Activated T-cell treated with anti-CD3 and anti-CD28 coated beads, Interleukin-2, amount 50 U/mL, for 72 hours (primary cell): ENCODE data around the gene RPAP3. TPM values are rescaled to one million over a fixed set of nuclear protein-coding genes. Genes with fewer than 3 reads are reported as not detected.
"Not testable (repeated sequence)": the region's sequence is repeated elsewhere in the genome, so short reads cannot be mapped to it uniquely, and the experiment has no call there.

Experiments
- ATAC-seq, 2 donors: fragments of 150-1000 bp; cut with Tn5 transposase; replicated peaks in 1 of 2; 2 replicates each; pipeline ENCODE4 v1.10.0; 2021; ENCODE audit warnings: moderate library complexity in 2 of 2, mild to moderate bottlenecking in 1 of 2
- DNase-seq, 2 donors: peaks; one replicate each; pipeline ENCODE4 v3.0.0; 2021 to 2022; ENCODE audit warnings: mixed read lengths in 1 of 2
- H3K27ac Mint-ChIP-seq: one replicate; pipeline ENCODE4 v1.8.0; 2022; ENCODE audit warnings: mild to moderate bottlenecking, moderate library complexity, mixed read lengths
- H3K27me3 Mint-ChIP-seq: one replicate; pipeline ENCODE4 v1.8.0; 2022; ENCODE audit warnings: low read depth, mixed read lengths
- H3K36me3 Mint-ChIP-seq, 2 donors: one replicate each; pipeline ENCODE4 v1.8.0; 2022; ENCODE audit warnings: mixed read lengths in 2 of 2, mild to moderate bottlenecking in 1 of 2; ENCODE audit not compliant: insufficient read depth in 2 of 2
- H3K4me1 Mint-ChIP-seq: one replicate; pipeline ENCODE4 v1.8.0; 2022; ENCODE audit warnings: low read depth, mixed read lengths
- H3K4me3 Mint-ChIP-seq, 2 donors: one replicate each; pipeline ENCODE4 v1.8.0; 2022; ENCODE audit warnings: mild to moderate bottlenecking in 2 of 2, mixed read lengths in 2 of 2, moderate library complexity in 2 of 2
- H3K9me3 Mint-ChIP-seq, 2 donors: one replicate each; pipeline ENCODE4 v1.8.0; 2022; ENCODE audit warnings: mixed read lengths in 2 of 2
- total RNA-seq, 2 donors: library from RNA; stranded (reverse); gene quantifications; one replicate each; pipeline ENCODE4 v1.2.3, GENCODE V29; 2022

RPAP3 gene
- total RNA-seq, 2 donors from 2014 or later, result 34.4 to 36.0 TPM

DNA sequence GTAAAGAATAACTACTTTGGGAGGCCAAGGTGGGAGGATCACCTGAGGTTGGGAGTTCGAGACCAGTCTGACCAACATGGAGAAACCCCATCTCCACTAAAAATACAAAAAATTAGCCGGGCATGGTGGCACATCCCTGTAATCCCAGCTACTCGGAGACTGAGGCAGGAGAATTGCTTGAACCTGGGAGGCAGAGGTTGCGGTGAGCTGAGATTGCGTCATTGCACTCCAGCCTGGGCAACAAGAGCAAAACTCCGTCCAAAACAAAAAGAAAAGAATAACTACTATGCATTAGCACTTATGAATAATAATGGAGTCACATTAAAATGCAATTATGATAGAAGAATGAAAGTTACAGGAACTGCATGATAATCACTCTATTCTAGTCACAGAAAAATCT is 37.9 kb downstream of the RPAP3 start:
- not testable (repeated sequence) for H3K27me3 Mint-ChIP-seq, DNase-seq, H3K9me3 Mint-ChIP-seq, H3K4me3 Mint-ChIP-seq, ATAC-seq, H3K27ac Mint-ChIP-seq
- H3K36me3 Mint-ChIP-seq, result peaks cover 9 to 18% of the 10 kb centered on the region in 2 donors
- peaks cover 11% of the 10 kb centered on the region for H3K4me1 Mint-ChIP-seq

DNA sequence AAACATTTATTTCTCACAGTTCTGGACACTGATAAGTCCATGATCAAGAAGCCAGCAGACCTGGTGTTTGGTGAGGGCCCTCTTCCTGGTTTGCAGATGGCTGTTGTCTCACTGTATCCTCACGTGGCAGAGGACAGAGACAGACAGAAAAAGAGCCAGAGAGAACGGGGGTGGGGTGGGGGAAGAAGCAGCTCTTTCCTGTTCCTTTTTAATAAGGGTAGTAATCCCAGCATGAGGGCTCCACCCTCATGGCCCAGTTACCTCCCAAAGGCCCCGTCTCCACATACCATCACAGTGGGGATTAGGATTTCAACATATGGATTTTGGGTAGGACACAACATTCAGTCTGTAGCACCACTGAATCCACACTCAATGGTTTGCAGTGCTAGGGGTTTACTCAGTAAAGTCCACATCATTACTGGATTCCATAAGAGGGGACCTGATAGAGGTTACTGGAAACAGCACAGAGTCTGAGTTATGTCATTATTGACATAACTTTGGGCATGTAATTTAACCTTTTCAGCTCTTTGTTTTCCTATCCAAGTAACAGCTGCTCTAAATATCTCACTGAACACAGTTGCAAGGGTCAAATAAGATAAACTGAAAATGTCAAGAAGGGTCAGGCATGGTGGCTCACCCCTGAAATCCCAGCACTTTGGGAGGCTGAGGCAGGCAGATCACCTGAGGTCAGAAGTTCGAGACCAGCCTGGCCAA is 53.2 kb downstream of the RPAP3 start:
- Mint-ChIP-seq H3K4me3 (no peak overlapping the region), H3K27me3 (no peaks in the 10 kb centered on the region), H3K9me3 (no peaks in the 10 kb centered on the region), H3K4me1 (peaks cover 20% of the 10 kb centered on the region), H3K27ac (no peak overlapping the region), H3K36me3 (no peaks in the 10 kb centered on the region)
- DNase-seq (no peak), ATAC-seq (no peak)

DNA sequence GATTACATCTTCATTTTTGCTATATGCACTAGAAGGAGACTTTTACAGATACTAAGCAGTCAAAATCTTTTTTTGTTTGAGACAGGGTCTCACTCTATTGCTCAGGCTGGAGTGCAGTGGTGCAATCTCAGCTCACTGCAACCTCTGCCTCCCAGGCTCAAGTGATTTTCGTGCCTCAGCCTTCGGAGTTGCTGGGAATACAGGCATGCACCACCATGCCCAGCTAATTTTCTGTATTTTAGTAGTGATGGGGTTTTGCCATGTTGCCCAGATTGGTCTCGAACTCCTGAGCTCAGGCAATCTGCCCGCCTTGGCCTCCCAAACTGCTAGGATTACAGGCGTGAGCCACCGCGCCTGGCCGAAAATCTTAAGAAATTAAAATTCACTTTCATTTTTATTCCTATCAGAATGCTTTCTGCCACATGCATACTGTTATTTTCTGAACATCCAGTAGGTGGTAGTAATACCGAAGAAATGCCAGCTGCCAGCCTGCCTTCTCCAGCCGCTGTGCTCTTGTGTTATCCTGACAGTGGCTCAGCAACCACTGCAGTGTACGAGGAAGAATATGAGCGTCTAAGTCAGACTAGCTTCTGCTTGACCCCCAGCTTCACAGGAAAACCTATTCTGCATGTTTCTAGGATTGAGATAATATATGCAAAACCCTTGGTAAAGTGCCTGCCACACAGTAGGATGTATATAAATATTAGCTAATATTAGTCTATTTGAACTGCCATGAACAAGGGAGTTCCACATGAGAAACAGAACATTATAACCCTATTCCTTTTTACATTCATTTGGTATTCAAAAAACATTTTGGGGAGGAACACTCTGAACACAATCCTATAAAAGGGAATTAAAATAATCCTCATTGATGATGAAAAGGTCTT is 54.2 kb downstream of the RPAP3 start:
- no peaks in the 10 kb centered on the region for H3K36me3 Mint-ChIP-seq
- DNase-seq, result peak; percentile 42 to 56
- H3K9me3 Mint-ChIP-seq, result no peaks in the 10 kb centered on the region
- no peaks in the 10 kb centered on the region for H3K27me3 Mint-ChIP-seq
- peak; percentile 84 to 85 for ATAC-seq
- no peak overlapping the region for H3K27ac Mint-ChIP-seq
- peak overlapping the region; percentile 13 to 43 for H3K4me3 Mint-ChIP-seq
- H3K4me1 Mint-ChIP-seq, result peaks cover 20% of the 10 kb centered on the region

DNA sequence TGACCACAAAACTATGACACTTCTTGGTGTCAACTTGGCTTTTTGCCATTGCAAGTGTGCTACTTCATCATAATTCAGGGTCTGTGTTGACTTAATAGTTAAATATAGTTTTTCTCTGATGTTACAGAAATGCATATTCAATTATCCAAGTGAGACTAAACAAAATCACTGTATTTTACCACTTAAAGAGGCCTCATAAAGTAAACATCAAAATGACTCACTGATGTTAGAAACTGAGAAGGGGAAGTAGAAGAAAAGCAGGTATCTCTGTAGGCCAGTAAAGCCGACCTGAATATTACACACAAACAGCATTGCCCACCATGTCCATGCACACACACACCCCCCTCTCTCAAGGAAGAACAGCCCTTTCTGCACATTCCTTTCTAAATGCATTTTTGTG is 55.4 kb downstream of the RPAP3 start:
- Mint-ChIP-seq H3K27ac (no peak overlapping the region), H3K9me3 (no peaks in the 10 kb centered on the region), H3K36me3 (peaks cover 0 to 1% of the 10 kb centered on the region in 2 donors), H3K27me3 (no peaks in the 10 kb centered on the region), H3K4me1 (peaks cover 20% of the 10 kb centered on the region), H3K4me3 (no peak overlapping the region)
- no peak for ATAC-seq
- no peak for DNase-seq

DNA sequence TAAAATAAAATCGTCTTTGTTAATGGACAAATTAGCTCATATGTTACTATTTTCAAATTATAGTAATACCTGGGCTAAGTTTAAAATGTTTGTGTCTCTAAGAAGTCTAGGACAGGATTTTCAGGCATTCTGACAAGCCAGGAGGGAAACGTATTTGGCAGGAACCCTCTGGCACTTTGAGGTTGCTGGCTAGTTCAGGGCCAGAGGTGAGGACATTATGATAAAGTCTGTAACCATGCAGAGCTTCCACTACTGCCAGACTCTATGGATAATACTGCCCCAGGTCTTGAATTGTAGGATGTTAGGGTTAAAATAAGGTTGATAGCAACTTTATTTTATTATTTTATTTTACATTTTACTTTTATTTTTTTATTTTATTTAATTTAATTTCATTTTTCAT is 56.4 kb downstream of the RPAP3 start:
- no peak overlapping the region for H3K27ac Mint-ChIP-seq
- no peak for ATAC-seq
- H3K27me3 Mint-ChIP-seq, result no peaks in the 10 kb centered on the region
- H3K36me3 Mint-ChIP-seq, result peaks cover 6 to 7% of the 10 kb centered on the region in 2 donors
- no peak for DNase-seq
- peaks cover 4 to 6% of the 10 kb centered on the region in 2 donors for H3K9me3 Mint-ChIP-seq
- peaks cover 20% of the 10 kb centered on the region for H3K4me1 Mint-ChIP-seq
- no peak overlapping the region for H3K4me3 Mint-ChIP-seq

DNA sequence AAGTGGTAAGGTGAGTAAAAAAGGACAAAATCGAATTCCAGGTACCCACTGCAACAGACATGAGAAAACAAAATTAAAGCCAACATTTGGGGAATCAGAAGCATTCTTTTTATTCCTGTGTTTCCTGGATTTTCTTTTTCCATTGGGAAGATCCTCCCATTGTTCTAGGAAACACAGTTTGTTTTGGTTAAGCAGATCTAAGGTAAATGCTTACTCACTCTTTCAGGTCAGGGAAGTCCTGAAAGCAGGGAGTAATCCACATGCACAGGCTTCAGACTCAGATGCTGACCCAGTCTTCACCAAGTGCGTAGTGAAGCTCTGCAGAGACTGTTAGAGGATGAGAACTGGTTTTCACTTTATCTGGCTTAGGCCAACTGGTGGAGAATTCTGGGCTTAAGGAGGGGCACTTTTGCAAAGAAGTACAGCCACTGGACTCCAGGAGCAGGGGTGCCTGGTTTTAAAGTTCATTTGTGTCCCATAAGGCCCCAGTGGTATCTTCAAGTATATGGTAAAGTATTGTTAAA is 57.7 kb downstream of the RPAP3 start:
- H3K4me1 Mint-ChIP-seq, result peaks cover 20% of the 10 kb centered on the region
- no peaks in the 10 kb centered on the region for H3K27me3 Mint-ChIP-seq
- no peak for ATAC-seq
- H3K9me3 Mint-ChIP-seq, result peaks cover 4 to 6% of the 10 kb centered on the region in 2 donors
- no peak overlapping the region for H3K27ac Mint-ChIP-seq
- H3K4me3 Mint-ChIP-seq, result no peak overlapping the region
- peaks cover 12 to 15% of the 10 kb centered on the region in 2 donors for H3K36me3 Mint-ChIP-seq
- no peak for DNase-seq

DNA sequence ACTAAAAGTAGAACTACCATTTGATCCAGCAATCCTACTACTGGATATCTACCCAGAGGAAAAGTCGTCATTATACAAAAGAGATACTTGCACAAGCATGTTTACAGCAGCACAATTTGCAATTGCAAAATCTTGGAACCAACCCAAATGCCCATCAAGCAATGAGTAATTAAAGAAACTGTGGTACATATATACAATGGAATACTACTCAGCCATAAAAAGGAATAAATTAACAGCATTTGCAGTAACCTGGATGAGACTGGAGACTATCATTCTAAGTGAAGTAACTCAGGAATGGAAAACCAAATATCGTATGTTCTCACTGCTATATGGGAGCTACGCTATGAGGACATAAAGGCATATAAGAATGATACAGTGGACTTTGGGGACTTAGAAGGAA is 63.5 kb downstream of the RPAP3 start:
- H3K9me3 Mint-ChIP-seq, result peaks cover 18 to 38% of the 10 kb centered on the region in 2 donors
- not testable (repeated sequence) for H3K27me3 Mint-ChIP-seq, H3K4me3 Mint-ChIP-seq, H3K4me1 Mint-ChIP-seq, H3K27ac Mint-ChIP-seq, ATAC-seq, DNase-seq
- peaks cover 40 to 64% of the 10 kb centered on the region in 2 donors for H3K36me3 Mint-ChIP-seq

DNA sequence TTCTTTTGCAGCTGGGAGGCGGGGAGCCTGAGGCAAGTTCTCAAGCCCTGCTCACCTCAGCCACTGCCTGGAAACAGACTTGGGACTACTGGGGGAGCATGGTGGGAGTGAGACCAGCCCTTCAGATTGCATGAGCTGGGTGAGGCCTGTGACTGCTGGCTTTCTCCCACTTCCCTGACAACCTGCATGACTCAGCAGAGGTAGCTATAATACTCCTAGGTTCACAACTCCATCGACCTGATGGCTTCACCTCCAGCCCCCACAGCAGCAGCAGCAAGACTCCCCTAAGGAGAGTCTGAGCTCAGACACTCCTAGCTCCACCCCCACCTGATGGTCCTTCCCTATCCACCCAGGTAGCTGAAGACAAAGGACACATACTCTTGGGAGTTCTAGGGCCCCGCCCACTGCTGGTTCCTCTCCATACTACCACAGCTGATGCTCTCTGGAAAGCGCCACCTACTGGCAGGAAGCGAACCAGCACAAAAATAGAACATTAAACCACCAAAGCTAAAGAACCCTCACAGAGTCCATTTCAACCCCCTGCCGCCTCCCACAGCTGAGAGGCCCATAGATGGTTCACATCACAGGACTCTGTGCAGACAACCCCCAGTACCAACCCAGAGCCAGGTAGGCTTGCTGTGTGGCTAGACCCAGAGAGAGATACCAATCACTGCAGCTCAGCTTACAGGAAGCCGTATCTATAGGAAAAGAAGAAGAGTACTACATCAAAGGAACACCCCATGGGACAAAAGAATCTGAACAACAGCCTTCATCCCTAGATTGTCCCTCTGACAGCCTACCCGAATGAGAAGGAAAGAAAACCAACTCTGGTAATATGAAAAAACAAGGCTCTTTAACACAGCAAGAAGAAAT is 68.7 kb downstream of the RPAP3 start:
- peaks cover 12% of the 10 kb centered on the region for H3K4me1 Mint-ChIP-seq
- peaks cover 26 to 44% of the 10 kb centered on the region in 2 donors for H3K36me3 Mint-ChIP-seq
- no peaks in the 10 kb centered on the region for H3K27me3 Mint-ChIP-seq
- peak overlapping the region; percentile 29 for H3K27ac Mint-ChIP-seq
- peaks cover 10 to 27% of the 10 kb centered on the region in 2 donors for H3K9me3 Mint-ChIP-seq
- DNase-seq (peak; percentile 38 to 43), ATAC-seq (no peak)
- H3K4me3 Mint-ChIP-seq, result no peak overlapping the region

DNA sequence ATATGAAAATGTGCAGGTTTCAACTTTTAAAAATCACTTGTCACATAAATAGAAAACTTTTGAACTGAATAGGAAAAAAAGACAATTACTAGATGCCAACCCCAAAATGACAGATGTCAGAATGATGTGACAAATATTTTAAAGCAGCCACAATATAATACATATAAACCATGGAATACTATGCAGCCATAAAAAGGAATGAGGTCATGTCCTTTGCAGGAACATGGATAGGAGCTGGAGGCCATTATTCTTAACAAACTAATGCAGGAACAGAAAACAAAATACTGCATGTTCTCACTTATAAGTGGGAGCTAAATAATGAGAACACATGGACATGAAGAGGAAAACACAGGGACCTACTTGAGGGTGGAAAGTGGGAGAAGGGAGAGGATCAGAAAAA is 70.1 kb downstream of the RPAP3 start:
- not testable (repeated sequence) for ATAC-seq, DNase-seq, H3K4me3 Mint-ChIP-seq, H3K27me3 Mint-ChIP-seq, H3K27ac Mint-ChIP-seq
- H3K4me1 Mint-ChIP-seq, result peaks cover 12% of the 10 kb centered on the region
- H3K9me3 Mint-ChIP-seq, result peaks cover 6 to 17% of the 10 kb centered on the region in 2 donors
- H3K36me3 Mint-ChIP-seq, result peaks cover 19 to 34% of the 10 kb centered on the region in 2 donors

DNA sequence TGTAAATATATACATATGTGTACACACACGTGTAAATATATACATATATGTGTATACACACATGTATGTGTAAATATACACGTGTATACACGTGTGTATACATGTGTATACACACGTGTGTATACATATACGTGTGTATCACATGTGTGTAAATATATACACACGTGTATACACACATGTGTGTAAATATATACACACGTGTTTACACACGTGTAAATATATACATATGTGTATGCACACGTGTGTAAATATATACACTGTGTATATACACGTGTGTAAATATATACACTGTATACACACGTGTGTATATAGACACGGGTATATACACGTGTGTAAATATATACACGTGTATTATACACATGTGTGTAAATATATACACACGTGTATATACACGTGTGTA is 71.7 kb downstream of the RPAP3 start:
- H3K4me1 Mint-ChIP-seq, result peaks cover 12% of the 10 kb centered on the region
- H3K27me3 Mint-ChIP-seq, result no peaks in the 10 kb centered on the region
- H3K36me3 Mint-ChIP-seq, result peaks cover 15 to 26% of the 10 kb centered on the region in 2 donors
- no peak for ATAC-seq
- DNase-seq, result no peak
- peaks cover 4 to 13% of the 10 kb centered on the region in 2 donors for H3K9me3 Mint-ChIP-seq
- no peak overlapping the region for H3K4me3 Mint-ChIP-seq
- no peak overlapping the region for H3K27ac Mint-ChIP-seq

DNA sequence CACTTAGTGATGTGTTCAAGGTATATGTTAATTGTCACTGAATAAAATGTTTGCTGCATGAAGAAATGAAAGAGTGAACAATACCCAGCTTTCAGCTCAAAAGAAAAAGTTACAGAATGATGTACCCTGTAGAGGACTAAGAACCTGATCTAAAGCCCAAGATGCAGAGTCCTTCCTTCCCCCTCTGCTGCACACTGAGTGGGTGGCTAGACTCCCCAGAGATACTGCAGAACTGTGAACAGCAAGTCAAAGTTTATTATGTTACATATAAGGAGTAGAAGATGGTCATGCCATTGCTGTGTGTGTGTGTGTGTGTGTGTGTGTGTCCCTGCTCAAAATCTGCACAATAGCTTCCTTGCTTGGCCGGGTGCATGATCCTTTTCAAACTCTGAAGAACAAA is 83.9 kb downstream of the RPAP3 start:
- Mint-ChIP-seq H3K4me1 (no peaks in the 10 kb centered on the region), H3K4me3 (no peak overlapping the region), H3K9me3 (peaks cover 6 to 8% of the 10 kb centered on the region in 2 donors), H3K36me3 (peaks cover 12 to 25% of the 10 kb centered on the region in 2 donors), H3K27ac (no peak overlapping the region), H3K27me3 (no peaks in the 10 kb centered on the region)
- ATAC-seq (no peak), DNase-seq (no peak)

DNA sequence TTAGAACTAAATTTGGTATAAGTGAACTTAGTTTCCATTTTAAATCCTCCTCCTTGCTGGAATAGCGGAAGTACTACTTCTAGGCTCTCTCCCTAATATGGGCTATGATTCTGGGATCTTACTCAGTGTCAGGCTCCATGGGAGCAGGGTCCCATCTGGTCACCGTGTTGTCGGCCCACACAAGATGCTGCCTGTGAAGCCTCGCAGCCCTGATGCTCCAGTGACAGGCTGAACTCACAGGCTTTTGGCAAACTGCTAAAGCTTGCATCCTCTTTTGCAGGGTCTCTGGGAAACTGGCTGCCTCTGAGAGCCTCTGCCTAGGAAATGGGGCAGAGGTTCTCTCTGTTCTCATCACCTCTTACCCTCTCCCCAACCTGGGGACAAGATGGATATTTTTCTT is 88.4 kb downstream of the RPAP3 start:
- no peak for DNase-seq
- peaks cover 5% of the 10 kb centered on the region for H3K4me1 Mint-ChIP-seq
- H3K27me3 Mint-ChIP-seq, result no peaks in the 10 kb centered on the region
- peaks cover 7 to 9% of the 10 kb centered on the region in 2 donors for H3K9me3 Mint-ChIP-seq
- no peak overlapping the region for H3K27ac Mint-ChIP-seq
- ATAC-seq, result no peak
- H3K4me3 Mint-ChIP-seq, result no peak overlapping the region
- H3K36me3 Mint-ChIP-seq, result peaks cover 15 to 30% of the 10 kb centered on the region in 2 donors
